Measurements from ENCODE around the gene TSPYL2. TPM values are rescaled to one million over a fixed set of nuclear protein-coding genes. Genes with fewer than 3 reads are reported as not detected.

Gene TSPYL2
- total RNA-seq, 1 donor, result 15.2 TPM

DNA sequence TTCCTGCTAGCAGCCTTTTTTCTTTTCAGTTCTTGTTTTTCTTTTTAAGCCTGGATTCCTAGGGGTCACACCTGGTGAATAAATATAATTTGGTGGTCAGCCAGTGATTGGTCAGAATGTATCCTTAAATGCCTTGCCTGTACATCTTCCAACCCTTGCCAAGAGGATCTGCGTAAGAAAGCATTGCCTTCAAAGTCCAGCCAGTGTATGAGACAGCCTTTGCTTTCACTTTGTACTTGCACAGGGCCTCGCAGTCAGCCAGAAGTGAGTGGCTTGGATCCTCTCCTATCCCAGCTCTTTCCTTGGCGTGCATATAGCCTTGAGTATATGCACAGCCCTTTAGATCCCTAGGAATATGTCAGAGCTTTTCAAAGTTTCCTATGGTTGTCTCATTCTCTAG lies 33.9 kb downstream of the TSPYL2 start:
- peak overlapping the region; percentile 15 for H3K4me3 ChIP-seq (ENCODE audit: low read depth, low read length)
- peak; percentile 90 for DNase-seq (ENCODE audit: low read depth)
- TF ChIP-seq, protein P1, sequence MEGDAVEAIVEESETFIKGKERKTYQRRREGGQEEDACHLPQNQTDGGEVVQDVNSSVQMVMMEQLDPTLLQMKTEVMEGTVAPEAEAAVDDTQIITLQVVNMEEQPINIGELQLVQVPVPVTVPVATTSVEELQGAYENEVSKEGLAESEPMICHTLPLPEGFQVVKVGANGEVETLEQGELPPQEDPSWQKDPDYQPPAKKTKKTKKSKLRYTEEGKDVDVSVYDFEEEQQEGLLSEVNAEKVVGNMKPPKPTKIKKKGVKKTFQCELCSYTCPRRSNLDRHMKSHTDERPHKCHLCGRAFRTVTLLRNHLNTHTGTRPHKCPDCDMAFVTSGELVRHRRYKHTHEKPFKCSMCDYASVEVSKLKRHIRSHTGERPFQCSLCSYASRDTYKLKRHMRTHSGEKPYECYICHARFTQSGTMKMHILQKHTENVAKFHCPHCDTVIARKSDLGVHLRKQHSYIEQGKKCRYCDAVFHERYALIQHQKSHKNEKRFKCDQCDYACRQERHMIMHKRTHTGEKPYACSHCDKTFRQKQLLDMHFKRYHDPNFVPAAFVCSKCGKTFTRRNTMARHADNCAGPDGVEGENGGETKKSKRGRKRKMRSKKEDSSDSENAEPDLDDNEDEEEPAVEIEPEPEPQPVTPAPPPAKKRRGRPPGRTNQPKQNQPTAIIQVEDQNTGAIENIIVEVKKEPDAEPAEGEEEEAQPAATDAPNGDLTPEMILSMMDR (IDR thresholded peaks at IDR 0.05; ENCODE audit: insufficient read depth, low read length), result no peak

DNA sequence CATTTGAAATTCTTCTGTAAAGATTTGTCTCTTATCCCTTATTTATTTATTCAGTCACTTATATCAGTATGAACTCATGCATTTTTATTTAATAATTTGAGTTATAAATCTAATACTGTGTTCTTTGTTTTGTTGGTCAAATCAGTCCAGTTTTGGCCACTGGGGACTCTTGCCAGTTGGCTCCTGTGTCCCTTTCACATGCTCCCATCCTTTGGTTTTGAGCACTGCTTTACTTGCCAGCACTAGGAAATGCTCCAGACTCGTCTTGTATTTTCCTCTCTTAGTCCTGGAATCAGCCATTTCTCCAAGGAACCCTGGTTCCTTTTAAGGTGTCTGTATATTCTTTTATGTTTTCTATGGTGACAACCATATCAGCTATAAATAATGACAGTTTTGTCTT lies 39.8 kb downstream of the TSPYL2 start:
- DNase-seq (ENCODE audit: low read depth), result peak; percentile 21
- TF ChIP-seq, protein P1 (IDR thresholded peaks at IDR 0.05; ENCODE audit: insufficient read depth, low read length), result no peak
- no peak overlapping the region for H3K4me3 ChIP-seq (ENCODE audit: low read depth, low read length)

DNA sequence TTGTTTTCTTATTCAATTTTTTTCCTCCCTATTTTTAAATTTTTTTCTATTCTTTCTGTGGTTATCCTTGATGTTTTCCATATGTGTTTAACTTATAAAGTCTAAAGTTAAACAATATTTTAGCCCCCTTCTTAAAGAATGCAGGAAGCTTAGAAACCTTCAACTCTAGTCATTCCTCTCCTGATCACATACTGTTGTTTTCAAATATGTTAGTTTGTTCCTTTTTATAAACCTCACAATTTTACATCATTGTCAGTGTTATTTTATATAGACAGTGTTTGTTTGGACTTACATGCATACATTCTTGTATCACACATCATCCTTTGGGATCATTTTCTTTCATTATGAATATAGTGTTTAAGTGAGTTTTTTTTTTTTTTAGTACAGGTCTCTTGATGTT lies 43.3 kb downstream of the TSPYL2 start:
- TF ChIP-seq, protein P1 (IDR thresholded peaks at IDR 0.05; ENCODE audit: insufficient read depth, low read length), result no peak
- no peak for DNase-seq (ENCODE audit: low read depth)
- no peak overlapping the region for H3K4me3 ChIP-seq (ENCODE audit: low read depth, low read length)

DNA sequence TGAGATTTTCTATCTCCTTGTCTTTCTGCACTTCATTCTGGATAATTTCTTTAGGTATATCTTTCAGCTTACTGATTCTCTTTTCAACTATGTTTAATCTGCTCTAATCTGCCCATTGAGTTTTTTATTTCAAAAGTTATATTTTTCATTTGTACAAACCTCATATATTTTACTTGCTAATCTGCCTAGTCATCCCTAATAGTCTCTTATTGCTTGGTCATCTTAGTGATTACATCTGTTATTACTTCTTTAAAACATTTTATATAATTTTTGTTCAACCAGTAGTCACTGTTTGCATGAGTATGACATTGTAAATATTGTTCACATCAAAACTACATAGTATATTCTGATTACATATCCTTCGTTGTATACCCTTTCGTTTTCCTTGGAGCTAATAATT lies 44.2 kb downstream of the TSPYL2 start:
- DNase-seq (ENCODE audit: low read depth), result no peak
- TF ChIP-seq, protein P1 (IDR thresholded peaks at IDR 0.05; ENCODE audit: insufficient read depth, low read length), result no peak

DNA sequence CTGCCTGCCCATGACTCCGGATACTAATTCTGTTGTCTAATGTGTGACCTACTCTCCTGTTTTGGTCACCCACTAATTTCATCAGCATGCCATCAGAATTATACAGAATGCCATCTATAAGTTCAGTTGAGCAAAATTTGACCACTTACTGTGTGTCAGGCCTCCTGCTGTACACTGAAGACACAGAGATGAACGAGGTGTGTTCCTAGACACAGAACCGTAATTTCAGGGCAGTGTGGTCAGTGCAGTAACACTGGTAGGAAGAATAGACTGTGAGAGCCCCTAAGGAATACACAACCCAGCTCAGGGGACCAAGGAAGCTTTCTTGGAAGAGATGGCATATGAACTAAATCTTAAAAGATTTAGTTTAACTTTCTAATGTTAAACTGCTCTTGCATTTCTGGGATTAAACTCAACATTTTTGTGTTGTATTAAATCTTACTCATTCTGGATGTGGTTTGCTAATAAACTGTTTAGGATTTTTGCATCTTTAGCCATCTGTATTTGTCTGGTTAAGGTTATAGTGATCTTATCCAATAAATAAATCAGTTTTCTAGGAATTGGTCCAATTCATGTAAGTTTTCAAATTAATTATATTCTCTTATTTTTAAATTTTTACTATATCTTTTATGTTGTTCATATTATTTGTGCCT lies 46.1 kb downstream of the TSPYL2 start:
- DNase-seq (ENCODE audit: low read depth), result no peak
- H3K4me3 ChIP-seq (ENCODE audit: low read depth, low read length), result no peak overlapping the region
- TF ChIP-seq, protein P1 (IDR thresholded peaks at IDR 0.05; ENCODE audit: insufficient read depth, low read length), result no peak

More for the DNA sequence above, 44.2 kb downstream of the TSPYL2 start:
- no peak overlapping the region for H3K4me3 ChIP-seq (ENCODE audit: low read depth, low read length)

DNA sequence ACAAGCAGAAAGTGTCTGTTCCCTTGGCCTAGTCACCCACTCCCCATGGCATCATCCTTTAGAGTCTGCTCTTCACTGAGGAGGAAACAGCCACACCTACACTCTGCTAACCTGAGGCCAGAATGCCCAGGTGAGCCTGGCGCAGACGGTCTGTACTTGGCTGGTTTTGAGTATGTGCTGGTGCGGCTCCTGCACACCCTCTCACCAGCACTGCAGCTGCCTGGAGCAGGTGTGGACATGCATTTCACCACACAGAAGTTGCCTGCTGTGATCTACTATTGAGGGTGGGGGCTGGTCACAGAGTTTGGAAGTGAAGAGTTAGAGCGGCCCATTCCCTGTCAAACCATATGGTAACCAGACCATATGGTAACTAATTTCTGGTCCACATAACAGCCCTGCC lies 51.2 kb downstream of the TSPYL2 start:
- no peak for DNase-seq (ENCODE audit: low read depth)
- TF ChIP-seq, protein P1 (IDR thresholded peaks at IDR 0.05; ENCODE audit: insufficient read depth, low read length), result no peak
- no peak overlapping the region for H3K4me3 ChIP-seq (ENCODE audit: low read depth, low read length)

DNA sequence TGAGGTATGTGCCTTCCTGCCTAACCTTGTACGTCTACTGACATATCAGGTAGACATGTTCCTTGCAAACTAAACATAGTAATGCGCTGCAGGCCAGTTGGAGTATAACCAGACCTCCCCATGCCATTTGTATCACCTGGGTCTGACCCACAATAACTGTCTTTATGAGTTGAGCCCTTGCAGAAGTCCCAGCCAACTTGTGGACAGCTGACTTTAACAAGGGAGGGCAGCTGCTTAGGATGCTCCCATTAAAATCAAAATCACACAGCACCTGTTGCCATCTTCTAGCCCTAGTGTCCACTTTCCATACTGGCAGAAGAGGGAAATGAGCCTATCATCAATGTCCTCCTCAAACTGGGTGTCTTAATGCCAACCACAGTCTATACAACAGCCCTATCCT lies 53.4 kb downstream of the TSPYL2 start:
- DNase-seq (ENCODE audit: low read depth), result no peak
- TF ChIP-seq, protein P1 (IDR thresholded peaks at IDR 0.05; ENCODE audit: insufficient read depth, low read length), result no peak
- no peak overlapping the region for H3K4me3 ChIP-seq (ENCODE audit: low read depth, low read length)
